HG02884 (cell line): ENCODE data around the gene PLXDC1.

Experiments
- ATAC-seq: cut with Tn5 transposase; IDR thresholded peaks from one replicate; pipeline ENCODE4 v1.9.1; 2021; ENCODE audit warnings: mild to moderate bottlenecking, moderate library complexity; ENCODE audit not compliant: unreplicated experiment

Gene PLXDC1

DNA sequence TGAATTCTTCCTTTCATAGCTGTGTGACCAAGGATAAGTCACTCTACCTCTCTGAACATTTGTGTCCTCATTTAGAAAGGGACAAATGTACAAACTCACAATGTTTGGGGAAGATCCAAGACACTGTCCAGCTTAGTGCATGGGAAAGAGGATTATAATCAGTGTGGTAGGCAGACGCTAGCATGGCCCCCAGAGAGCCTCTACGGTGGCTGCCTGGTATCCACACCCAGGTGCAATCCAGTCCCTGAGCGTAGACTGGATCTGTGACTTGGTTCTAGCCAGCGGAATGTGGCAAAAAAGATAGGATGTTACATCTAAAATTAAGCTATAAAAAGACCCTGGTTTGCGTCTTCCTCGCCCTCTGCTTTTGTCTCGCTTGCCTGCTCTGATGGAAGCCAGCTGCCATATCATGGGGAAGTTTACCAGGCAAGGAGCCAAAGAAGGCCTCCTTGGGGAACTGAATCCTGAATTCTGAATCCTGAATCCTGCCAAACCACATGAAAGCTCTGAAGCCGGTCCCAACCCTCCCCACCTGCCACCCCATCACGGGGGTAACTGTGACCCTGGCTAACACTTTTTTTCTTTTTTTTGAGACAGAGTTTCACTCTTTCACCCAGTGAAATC lies 51.7 kb downstream of the PLXDC1 start:
- ATAC-seq, result no peak

DNA sequence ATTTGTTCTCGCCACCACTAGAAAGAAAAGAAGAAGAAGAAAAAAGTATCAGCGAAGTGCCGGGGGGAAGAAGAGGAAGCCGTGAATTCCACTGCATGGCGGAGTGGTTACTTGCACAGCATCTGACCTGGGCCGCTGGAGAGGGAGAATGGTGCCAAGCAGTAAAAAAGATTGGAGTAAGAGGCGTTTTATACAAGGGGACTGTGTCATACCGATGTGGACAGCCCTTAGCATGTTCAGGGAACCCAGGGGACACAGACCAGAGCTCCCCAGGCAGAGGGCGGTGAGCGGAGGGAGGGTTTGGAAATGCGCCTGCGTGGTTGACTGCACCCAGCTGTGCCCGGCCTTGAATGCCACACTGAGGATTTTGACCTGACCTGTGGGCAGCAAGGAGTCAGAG lies 52.8 kb downstream of the PLXDC1 start:
- no peak for ATAC-seq

DNA sequence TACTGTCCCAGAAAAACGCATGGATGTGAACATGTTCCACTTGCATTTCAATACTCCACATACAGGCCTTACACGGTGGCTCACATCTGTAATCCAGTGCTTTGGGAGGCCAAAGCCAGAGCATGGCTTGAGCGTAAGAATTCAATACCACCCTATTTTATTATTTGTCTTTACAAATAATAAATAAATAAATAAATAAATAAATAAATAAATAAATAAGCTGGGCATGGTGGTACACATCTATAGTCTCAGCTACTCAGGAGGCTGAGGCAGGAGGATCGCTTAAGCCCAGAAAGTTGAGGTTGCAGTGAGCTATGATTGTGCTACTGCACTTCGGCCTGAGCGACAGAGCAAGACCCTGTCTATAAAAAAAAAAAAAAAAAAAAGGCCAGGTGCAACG lies 53.9 kb downstream of the PLXDC1 start:
- no peak for ATAC-seq

DNA sequence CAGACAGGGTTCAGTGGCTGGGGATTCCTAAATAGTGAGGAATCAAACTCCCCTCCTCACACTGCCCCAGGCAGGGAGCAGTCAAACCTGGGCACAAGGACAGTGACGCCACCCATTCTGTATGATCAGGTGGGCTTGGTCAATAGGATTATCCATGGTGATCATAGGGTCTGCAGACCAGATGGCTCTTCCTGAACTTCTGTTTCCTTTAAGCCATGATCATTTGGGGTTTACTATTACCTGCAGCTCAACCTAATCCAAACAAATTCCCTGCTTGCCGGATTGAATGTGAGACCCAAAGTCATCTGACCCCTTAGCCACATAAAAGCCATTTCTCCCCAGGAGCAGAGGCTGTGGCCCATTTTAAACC lies 54.3 kb downstream of the PLXDC1 start:
- no peak for ATAC-seq

DNA sequence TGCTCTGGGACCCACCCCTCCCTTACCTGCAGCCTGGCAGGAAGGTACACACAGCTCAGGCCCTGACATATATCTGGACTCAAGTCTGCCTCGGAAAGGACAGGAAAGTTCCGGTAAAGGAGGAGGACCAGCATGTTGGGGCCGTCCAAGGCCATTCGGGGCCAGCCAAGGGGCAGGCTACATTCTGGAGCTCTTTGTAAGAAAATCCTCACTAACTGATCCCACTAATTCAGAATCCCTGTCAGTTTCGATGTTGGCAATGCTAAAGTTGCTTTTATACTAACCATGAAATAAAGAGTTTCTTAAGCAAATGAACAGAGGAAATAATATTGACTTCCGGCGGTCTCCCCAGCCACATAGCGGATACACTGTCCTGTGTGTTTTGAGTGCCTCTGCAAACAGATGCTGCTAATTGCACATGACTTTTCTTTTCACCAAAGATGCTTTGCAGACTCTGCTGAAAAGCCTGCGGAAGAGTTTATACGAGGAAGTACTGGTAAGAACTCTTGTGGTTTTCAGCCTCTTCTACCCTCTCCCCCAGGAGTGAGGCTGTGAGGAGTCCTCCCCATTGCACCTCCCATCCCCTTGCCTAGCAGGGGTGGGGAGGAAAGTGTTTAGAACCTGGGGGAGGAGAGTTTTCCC lies 54.8 kb downstream of the PLXDC1 start:
- no peak for ATAC-seq

DNA sequence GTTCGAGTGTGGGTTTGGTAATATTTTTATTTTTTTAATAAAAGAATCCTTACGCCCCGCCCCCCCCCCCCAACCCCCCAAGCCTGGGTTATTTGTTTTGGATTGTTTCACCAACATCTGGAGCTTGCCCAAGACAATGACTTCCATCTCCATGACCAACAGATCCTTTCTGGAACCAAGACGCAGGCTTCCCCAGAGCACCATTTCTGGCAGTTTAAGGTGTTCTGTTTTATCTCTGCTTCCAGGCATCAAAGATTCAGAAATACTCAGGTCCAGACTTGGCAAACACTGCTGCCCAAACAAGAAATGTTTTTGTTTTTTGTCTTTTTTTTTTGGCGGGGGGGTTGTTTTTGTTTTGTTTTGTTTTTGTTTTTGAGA lies 56.1 kb downstream of the PLXDC1 start:
- ATAC-seq, result no peak

DNA sequence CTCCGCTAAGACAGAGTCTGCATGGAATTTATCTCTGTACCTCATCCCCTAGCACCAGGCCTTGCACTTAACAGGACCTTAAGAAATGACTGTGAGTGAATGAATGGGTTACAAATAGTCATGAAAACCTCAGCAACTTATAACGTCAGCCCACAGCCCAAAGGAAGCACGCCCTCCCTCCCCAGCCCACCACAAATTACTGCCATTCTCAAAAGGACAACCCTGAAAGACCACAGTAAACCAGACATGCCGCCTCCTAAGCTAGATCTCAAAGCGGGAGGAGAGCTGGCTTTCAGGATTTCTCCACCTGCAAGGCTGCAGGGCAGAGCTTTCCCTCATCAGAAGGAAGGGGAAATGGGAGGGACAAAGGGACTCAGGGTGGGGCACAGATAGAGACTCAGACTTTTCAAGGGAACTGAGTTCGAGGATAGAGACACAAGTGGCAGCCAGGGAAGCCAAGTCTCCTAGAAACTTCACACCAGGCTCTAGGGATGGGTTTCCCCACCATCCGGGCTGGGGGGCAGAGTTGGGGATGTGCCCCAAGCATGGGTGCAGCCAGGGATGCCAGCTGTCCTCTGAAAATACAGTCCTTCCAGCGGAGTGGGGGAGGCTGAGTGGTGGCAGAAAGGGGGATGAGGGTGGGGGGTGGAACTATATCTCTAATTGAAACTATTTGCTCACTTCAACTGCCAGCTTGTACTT lies 56.7 kb downstream of the PLXDC1 start:
- ATAC-seq, result no peak

DNA sequence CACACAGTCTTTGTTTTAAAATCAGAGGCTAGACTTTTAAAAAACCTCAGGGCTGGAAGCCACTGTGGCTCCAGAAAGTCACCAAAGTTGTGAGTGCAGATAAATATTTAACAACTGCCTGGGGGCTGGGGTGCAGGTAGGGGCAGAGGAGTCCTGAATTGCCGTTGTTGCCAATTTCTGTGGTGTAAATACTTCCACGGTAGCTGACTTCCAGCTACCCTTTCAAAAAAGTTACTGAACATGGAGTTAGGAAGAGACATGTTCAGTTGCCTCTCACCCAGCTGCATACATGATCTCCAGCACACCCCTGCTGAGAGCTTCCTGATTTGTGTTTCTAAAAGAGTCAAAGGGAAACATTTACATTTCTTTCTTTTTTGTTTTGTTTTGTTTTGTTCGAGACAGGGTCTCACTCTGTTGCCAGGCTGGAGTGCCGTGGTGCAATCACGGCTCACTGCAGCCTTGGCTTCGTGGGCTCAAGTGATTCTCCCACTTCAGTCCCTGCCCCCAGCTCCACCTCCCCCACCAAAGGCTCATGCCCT lies 58.7 kb downstream of the PLXDC1 start:
- no peak for ATAC-seq

DNA sequence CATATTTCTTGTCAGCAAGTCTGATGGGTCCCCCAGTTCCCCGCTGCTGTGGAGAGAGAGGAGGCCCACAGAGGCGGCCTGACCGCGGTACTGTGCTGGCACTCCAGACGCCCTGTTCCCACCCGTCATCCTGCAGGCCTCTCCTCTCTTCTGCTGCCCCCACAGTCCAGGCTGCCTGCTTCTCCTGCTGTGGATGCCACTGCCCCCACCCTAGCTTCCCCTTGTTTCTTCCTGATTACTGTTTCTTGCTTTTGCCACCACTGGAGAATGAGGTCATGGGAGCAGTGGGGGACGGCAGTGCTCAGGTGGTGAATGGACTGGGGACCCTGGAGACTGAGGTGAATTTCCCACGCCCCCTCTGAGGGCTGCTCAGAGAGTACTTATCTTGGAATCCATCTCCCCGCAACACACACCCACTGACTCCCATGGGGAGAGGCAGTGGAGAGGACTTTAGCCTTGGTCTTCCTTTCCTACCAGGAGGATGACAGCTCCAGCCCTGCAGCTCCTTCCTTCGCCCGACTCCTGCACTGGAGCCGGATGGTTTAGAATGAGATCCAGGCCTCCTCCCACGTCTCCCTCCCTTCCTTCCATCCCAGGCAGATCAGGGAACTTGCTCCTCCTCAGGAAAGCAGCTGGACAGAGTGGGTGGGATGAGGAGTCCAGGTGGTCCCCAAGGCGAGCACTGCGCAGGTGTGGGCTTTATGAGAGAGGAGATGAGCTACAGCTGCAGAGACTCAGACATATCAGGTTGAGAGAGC lies 60.4 kb downstream of the PLXDC1 start:
- ATAC-seq, result no peak

DNA sequence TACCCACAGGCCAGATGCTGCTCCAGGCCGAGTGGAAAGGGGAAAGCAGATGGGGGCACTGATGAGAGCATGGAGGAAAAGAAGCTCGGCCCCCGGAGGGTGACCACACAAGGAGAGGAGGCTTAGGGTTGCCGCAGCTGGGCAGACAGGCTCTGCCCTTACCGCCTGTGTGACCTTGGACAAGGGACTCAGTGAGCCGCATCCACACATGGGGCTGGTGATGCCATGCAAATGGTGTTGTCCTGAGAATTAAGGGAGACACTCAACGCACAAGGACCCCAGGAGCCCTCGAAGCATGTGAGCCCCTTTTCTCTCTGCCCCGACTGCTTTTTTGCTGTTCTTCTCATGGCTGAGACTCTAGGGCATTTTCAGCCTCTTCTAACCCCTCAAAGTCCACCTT lies 61.0 kb downstream of the PLXDC1 start:
- no peak for ATAC-seq

DNA sequence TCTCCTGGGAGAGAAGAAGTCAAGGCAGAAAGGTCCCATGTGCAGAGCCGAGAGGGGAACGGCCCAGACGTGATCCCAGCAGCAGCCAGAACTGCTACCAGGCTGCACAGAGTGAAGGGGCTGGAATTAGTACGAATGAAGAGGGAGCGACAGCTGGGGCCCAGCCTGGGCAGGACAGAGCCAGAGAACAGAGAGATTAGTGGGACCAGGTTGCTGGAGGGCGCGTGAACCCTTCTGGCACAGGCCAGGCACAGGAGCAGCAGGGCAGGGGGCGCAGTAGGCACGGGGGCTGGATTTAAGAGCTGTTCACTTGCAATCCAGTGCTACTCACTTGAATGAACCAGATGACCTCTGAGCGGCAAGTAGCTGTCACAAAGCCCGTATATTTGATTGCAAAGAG lies 66.9 kb downstream of the PLXDC1 start:
- ATAC-seq, result no peak

DNA sequence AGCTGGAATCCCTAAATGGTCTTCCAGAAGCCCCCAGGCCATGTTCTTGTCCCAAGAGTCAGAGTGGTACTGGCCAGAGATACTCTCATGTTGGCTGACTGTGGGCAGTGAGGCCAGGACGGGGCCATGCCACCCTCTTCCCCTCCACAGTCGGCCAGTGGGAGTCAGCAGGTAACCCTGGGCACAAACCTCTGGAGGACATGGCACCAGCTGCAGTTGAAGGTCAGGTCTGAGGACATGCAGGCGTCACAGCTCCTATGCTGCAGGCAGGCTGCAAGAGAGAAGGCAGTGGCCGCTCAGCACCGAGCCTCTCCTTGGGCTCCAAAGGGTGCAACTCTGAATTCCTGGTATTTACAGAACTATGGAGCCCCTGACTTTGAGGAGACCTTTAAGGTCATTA lies 68.2 kb downstream of the PLXDC1 start:
- no peak for ATAC-seq

DNA sequence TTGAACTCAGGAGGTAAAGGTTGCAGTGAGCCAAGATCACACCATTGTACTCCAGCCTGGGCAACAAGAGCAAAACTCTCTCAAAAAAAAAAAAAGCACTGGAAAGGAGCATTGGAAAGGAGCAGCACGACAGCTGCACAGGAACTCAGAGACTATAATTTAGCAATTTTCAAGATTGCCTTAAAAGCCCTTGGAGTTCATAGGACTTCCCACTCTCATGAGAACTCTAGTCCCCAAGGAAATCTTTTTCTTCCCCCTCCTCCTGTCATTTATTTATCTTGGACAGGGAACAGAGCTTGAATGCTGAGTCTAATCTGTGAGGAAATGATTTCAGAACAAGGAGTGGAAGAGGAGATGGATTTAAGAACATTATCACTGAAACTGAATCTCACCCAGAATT lies 69.0 kb downstream of the PLXDC1 start:
- no peak for ATAC-seq

DNA sequence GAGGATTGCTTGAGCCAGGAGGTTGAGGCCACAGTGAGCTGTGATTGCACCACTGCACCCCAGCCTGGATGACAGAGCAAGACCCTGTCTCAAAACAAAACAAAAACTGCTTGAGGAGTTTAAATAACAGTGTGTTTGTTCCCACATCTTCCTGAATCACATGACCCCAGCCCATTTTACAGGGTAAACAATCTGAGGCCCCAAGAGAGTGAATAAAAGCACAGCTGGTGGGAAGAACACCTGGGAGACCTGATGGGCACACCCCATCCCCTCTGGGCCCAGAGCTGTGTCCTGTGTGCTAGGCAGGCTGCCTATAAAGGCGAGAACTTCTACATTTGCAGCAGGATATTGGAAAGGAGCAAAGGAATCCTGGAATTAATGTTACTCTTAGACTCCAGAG lies 69.6 kb downstream of the PLXDC1 start:
- no peak for ATAC-seq

DNA sequence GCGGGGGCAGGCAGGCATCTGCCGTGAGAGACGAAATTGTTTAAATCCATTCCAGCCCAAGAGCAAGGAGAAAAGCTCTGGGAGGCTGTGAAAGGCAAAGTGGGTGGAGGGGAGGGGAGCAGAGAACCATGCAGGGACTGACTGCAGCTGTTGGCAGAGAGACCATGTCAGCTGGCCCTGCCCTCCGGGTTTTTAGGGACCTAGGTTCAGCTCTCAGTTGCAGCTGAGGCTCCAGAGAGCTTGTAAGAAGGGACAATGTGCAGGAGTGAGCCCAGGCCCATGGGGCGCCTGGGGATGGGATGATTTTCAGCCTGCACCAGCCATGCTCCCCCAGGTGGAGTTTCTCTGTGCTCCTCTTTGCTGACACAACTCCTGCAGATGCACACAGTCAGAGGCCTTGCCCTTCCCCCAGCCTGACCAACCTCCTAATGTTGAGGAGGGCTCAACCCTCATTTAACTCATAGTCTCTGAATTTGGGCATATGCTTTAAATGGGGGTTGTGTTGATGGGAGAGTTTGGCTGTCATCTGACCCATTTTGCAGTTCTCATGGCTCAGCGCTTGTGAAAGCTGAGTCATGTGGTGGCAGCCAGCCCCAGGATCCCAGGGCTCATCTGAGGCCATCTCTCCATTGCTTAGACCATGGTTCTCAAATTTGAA lies 70.9 kb downstream of the PLXDC1 start:
- no peak for ATAC-seq

DNA sequence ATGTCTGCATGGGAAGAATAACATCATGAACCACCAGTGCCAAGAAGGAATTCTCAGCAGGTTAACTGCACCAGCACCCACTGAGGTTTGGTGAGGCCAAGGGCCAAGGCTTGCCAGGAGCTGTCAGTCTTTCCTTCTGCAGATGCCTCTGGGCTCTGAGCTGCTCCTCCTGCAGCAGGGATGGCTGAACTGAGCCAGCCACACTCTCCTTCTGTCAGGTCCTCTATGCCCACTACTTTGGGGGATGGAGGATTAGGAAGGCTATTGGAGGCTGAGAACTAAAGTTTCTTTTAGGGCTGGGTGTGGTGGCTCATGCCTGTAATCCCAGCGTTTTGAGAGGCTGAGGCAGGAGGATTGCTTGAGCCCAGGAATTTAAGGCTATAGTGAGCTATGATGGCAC lies 71.6 kb downstream of the PLXDC1 start:
- no peak for ATAC-seq

DNA sequence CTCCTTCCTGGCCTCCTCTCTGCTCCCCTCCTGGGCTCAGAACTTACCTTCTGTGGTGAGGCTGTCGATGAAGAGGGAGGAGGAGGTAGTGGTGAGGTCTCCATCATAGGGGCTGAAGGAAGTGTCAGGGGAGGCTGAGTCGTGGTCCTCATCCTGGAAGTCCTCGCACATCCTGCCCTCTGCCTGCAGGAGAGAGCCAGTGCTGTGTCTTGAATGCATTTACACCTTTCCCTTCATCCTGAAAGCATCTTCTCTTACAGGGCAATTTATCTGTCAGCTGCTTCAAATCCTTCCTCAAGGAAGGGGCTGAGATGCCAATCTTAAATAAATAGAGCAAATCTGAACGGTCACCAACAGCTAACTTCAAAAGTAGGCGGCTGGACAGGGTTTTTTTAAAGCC lies 73.6 kb downstream of the PLXDC1 start:
- no peak for ATAC-seq

DNA sequence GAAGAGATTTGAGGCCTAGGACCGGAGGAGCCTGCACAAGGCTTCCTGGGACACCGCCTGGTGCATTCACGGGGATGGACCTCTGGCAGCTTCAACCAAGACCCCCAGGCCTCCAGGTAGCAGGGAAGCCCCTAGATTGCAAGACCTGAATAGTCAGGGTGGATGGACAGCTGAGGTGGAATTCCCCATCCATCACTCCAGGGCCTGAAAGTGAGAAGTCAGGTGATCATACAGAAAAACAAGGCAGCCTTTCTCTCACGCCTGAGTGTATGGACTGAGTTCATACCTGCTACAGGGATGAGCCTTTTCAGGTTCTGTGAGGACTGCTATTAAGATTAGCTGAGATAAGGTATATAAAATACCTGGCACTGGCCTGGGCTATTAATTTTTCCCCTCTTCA lies 74.2 kb downstream of the PLXDC1 start:
- ATAC-seq, result no peak

DNA sequence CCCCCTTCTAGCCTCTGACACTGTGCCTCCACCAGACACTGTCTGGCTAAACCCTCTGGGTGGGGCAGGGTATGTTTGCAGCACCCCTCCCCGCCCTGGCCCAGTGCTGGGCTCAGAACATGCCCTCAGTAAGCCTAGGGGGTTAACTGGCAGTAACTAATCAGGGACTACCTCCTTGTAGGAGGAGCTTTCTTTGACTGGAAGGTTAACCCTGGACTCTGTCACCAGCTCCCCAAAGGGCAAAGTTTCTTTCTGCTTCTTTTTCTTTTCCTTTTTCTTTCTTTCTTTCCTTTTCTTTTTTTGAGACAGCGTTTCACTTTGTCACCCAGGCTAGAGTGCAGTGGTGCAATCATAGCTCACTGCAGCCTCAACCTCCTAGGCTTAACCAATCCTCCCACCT lies 76.8 kb downstream of the PLXDC1 start:
- ATAC-seq, result no peak

DNA sequence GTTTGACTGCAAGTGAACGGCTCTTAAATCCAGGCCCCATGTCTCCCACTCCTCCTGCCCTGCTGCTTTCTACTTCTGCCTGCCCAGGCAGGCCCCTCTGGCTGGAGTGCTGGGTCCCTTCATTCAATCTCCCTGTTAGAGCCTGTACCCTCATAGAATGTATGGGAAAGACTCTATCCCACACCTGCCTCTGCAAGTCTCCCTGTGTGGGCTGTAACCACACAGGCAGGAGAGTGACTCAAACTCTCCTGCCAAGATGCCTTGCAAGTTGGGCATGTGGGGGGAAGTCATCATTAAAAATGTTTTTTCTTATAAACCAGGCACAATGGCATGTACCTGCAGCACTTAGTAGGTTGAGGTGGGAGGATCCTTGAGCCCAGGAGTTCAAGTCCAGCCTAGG lies 77.5 kb downstream of the PLXDC1 start:
- no peak for ATAC-seq

DNA sequence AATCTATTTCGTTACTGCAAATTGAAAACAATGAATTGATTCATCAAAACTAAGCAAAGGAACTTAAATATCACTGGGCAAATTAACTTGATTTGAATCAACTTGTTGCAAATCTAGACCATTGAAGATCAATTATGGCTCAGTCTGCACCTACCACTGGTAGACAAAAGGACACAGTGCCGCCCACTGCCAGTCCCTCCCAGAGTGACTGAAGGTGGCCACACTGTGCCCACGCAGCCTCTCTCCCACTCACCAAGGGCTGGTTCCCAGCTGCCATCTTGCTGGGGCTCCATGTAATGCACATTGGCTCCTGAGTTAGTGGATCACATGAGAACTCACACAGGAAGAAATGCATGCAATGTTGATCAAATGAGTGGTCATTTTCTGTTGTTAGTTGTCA lies 78.1 kb downstream of the PLXDC1 start:
- no peak for ATAC-seq
